IMR-90 (cell line): ENCODE data around the gene TTC39A. TPM values are rescaled to one million over a fixed set of nuclear protein-coding genes. Genes with fewer than 3 reads are reported as not detected.

Experiments
- ATAC-seq: fragments of 200-7000 bp; cut with Tn5 transposase; 2 replicates; pipeline ENCODE4 v1.9.1; 2020; ENCODE audit warnings: low read depth, mild to moderate bottlenecking, moderate library complexity
- BruUV-seq: library from RNA; stranded (reverse); fragments of 400-500 nt; replicated peaks from 2 replicates; lab custom pipeline; 2021; lab: Mats Ljungman, UMichigan
- CTCF ChIA-PET: fragments of 300-600 bp; formaldehyde crosslinking; extraction: SDS; loops from one replicate; lab custom pipeline; 2021; ENCODE audit warnings: antibody characterized with exemption; lab: Yijun Ruan, JAX
- POLR2A ChIA-PET: fragments of 300-600 bp; sonication (Branson Sonifier 250); formaldehyde crosslinking; loops from one replicate; lab custom pipeline; 2022; ENCODE audit warnings: antibody characterized with exemption; ENCODE audit not compliant: unreplicated experiment; lab: Charles Lee
- DNase-seq: peaks from one replicate; pipeline ENCODE4 v3.0.0; 2013
- H2AFZ ChIP-seq: replicated peaks from 2 replicates; pipeline ENCODE3; 2013; ENCODE audit warnings: low read length, mild to moderate bottlenecking; ENCODE audit not compliant: poor library complexity
- H2AK5ac ChIP-seq: 2 replicates; pipeline ENCODE4 v1.6.1; 2013; ENCODE audit warnings: low read depth, low read length, inconsistent platforms
- H2AK9ac ChIP-seq: replicated peaks from 2 replicates; pipeline ENCODE3; 2013; ENCODE audit warnings: mild to moderate bottlenecking, low read depth, low read length, moderate library complexity; ENCODE audit not compliant: poor library complexity
- H2BK120ac ChIP-seq: 2 replicates; pipeline ENCODE4 v1.6.1; 2013; ENCODE audit warnings: low read depth, low read length, inconsistent platforms
- H2BK15ac ChIP-seq: 3 replicates; pipeline ENCODE4 v1.6.1; 2013; ENCODE audit warnings: low read depth, low read length, inconsistent platforms
- H2BK20ac ChIP-seq: 2 replicates; pipeline ENCODE4 v1.6.1; 2013; ENCODE audit warnings: low read depth, mild to moderate bottlenecking, inconsistent platforms, low read length, moderate library complexity
- H2BK5ac ChIP-seq: 2 replicates; pipeline ENCODE4 v1.6.1; 2013; ENCODE audit warnings: mild to moderate bottlenecking, low read depth, low read length, inconsistent platforms; ENCODE audit not compliant: poor library complexity, severe bottlenecking
- H3K14ac ChIP-seq: replicated peaks from 2 replicates; pipeline ENCODE4 v1.6.1; 2013; ENCODE audit warnings: low read depth, low read length, inconsistent platforms
- H3K18ac ChIP-seq: 2 replicates; pipeline ENCODE4 v1.6.1; 2013; ENCODE audit warnings: low read depth, low read length, control low read depth
- H3K23ac ChIP-seq: 2 replicates; pipeline ENCODE4 v1.6.1; 2013; ENCODE audit warnings: low read depth, low read length, inconsistent platforms
- H3K27ac ChIP-seq: 2 replicates; pipeline ENCODE4 v1.5.1; 2013; ENCODE audit warnings: mild to moderate bottlenecking, control low read depth, low read length; ENCODE audit not compliant: insufficient read depth
- H3K27me3 ChIP-seq: 2 replicates; pipeline ENCODE4 v1.6.1; 2013; ENCODE audit warnings: low read length; ENCODE audit not compliant: control insufficient read depth, insufficient read depth
- H3K36me3 ChIP-seq: 2 replicates; pipeline ENCODE4 v1.6.1; 2013; ENCODE audit warnings: low read length, mixed read lengths; ENCODE audit not compliant: control insufficient read depth, insufficient read depth
- H3K4ac ChIP-seq: 2 replicates; pipeline ENCODE4 v1.6.1; 2013; ENCODE audit warnings: low read depth, low read length, inconsistent platforms
- H3K4me1 ChIP-seq: 2 replicates; pipeline ENCODE4 v1.6.1; 2013; ENCODE audit warnings: low read length, mixed read lengths; ENCODE audit not compliant: control insufficient read depth, insufficient read depth
- H3K4me2 ChIP-seq: 2 replicates; pipeline ENCODE4 v1.6.1; 2013; ENCODE audit warnings: low read depth, mild to moderate bottlenecking, control low read depth, low read length, moderate library complexity
- H3K4me3 ChIP-seq: 2 replicates; pipeline ENCODE4 v1.5.1; 2013; ENCODE audit warnings: low read depth, mild to moderate bottlenecking, control low read depth, low read length, moderate library complexity; ENCODE audit not compliant: insufficient read depth
- H3K56ac ChIP-seq: 2 replicates; pipeline ENCODE4 v1.6.1; 2013; ENCODE audit warnings: low read length, inconsistent platforms; ENCODE audit not compliant: insufficient read depth; ENCODE audit errors: extremely low read depth
- H3K79me1 ChIP-seq, 2 experiments: 2 replicates each; pipeline ENCODE4 v1.6.1; 2013; ENCODE audit warnings: low read length in 2 of 2, inconsistent platforms in 1 of 2, low read depth in 1 of 2
- H3K9ac ChIP-seq: 2 replicates; pipeline ENCODE4 v1.6.1; 2013; ENCODE audit warnings: low read depth, low read length, control low read depth
- H3K9me1 ChIP-seq: 2 replicates; pipeline ENCODE4 v1.6.1; 2013; ENCODE audit warnings: low read length, inconsistent platforms; ENCODE audit not compliant: insufficient read depth
- H3K9me3 ChIP-seq: 2 replicates; pipeline ENCODE4 v1.6.1; 2013; ENCODE audit warnings: low read length; ENCODE audit not compliant: control insufficient read depth, insufficient read depth
- H4K20me1 ChIP-seq: 2 replicates; pipeline ENCODE4 v1.6.1; 2013; ENCODE audit warnings: low read length, inconsistent platforms; ENCODE audit not compliant: insufficient read depth
- H4K5ac ChIP-seq: 2 replicates; pipeline ENCODE4 v1.6.1; 2013; ENCODE audit warnings: mild to moderate bottlenecking, low read depth, low read length, control low read depth
- H4K8ac ChIP-seq, 2 experiments: 2 replicates each; pipeline ENCODE4 v1.6.1; 2013; ENCODE audit warnings: low read depth in 2 of 2, low read length in 2 of 2, control low read depth in 1 of 2, inconsistent platforms in 1 of 2
- H4K91ac ChIP-seq: 2 replicates; pipeline ENCODE4 v1.6.1; 2013; ENCODE audit warnings: low read depth, low read length, inconsistent platforms; ENCODE audit not compliant: insufficient read depth
- BHLHE40 ChIP-seq: fragments of 150-350 bp; IDR thresholded peaks from 2 replicates; pipeline ENCODE4 v1.6.1; 2016; ENCODE audit warnings: mild to moderate bottlenecking, low read depth, low read length
- CEBPB ChIP-seq: IDR thresholded peaks from 2 replicates; pipeline ENCODE4 v1.6.1; 2012; ENCODE audit warnings: low read depth, low read length, improper control_type of control experiment
- CHD1 ChIP-seq: IDR thresholded peaks from 2 replicates; pipeline ENCODE4 v1.6.1; 2012; ENCODE audit warnings: low read depth, low read length, improper control_type of control experiment
- FOS ChIP-seq: fragments of 150-350 bp; IDR thresholded peaks from 2 replicates; pipeline ENCODE4 v1.6.1; 2016; ENCODE audit warnings: low read depth, low read length
- MAFK ChIP-seq: IDR thresholded peaks from 2 replicates; pipeline ENCODE4 v1.6.1; 2012; ENCODE audit warnings: low read depth, low read length, improper control_type of control experiment
- MAZ ChIP-seq: IDR thresholded peaks from 2 replicates; pipeline ENCODE4 v1.6.1; 2012; ENCODE audit warnings: low read depth, mild to moderate bottlenecking, low read length, improper control_type of control experiment, moderate library complexity, borderline replicate concordance
- MXI1 ChIP-seq: IDR thresholded peaks from 2 replicates; pipeline ENCODE4 v1.6.1; 2012; ENCODE audit warnings: low read depth, mild to moderate bottlenecking, low read length, moderate library complexity, borderline replicate concordance
- NFE2L2 ChIP-seq: fragments of 150-350 bp; IDR thresholded peaks from 2 replicates; pipeline ENCODE4 v1.6.1; 2016; ENCODE audit warnings: low read depth, mild to moderate bottlenecking, low read length
- POLR2A ChIP-seq: IDR thresholded peaks from 2 replicates; pipeline ENCODE4 v1.6.1; 2012; ENCODE audit warnings: mild to moderate bottlenecking, low read depth, low read length
- RAD21 ChIP-seq: IDR thresholded peaks from 2 replicates; pipeline ENCODE4 v1.6.1; 2012; ENCODE audit warnings: low read length, improper control_type of control experiment
- RCOR1 ChIP-seq: IDR thresholded peaks from 2 replicates; pipeline ENCODE4 v1.6.1; 2012; ENCODE audit warnings: mild to moderate bottlenecking, low read length, improper control_type of control experiment; ENCODE audit not compliant: insufficient replicate concordance
- RFX5 ChIP-seq: IDR thresholded peaks from 2 replicates; pipeline ENCODE4 v1.8.0; 2012; ENCODE audit warnings: low read depth, mild to moderate bottlenecking, low read length, moderate library complexity
- SMC3 ChIP-seq: fragments of 150-350 bp; IDR thresholded peaks from 2 replicates; pipeline ENCODE4 v1.6.1; 2016; ENCODE audit warnings: low read depth, mild to moderate bottlenecking, antibody characterized with exemption, low read length, moderate library complexity
- WGBS, 2 experiments: methylation state at CpG; one replicate each; pipeline versions ENCODE4 v1.1.5 to v1.1.7; 2013; ENCODE audit warnings: missing lambda C conversion rate in 2 of 2; ENCODE audit not compliant: insufficient read length in 1 of 2; ENCODE audit errors: extremely low coverage in 2 of 2; 5-methylcytosine and 5-hydroxymethylcytosine counted together
- dilution Hi-C: fragments of 300-500 bp; cut with HindIII; formaldehyde crosslinking; loops from one replicate; pipeline ENCODE4 v1.14.3; 2018; ENCODE audit warnings: low sequenced_read_pairs; ENCODE audit not compliant: unreplicated experiment
- in situ Hi-C: fragments of 300-500 bp; cut with MboI; formaldehyde crosslinking; loops from 3 replicates; pipeline ENCODE4 v1.14.3; 2019; ENCODE audit warnings: low sequenced_read_pairs, inconsistent platforms, mixed read lengths
- intact Hi-C: fragments of 100-400 bp; cut with micrococcal nuclease; formaldehyde crosslinking; loops from 2 replicates; pipeline ENCODE4 v1.10.0; 2022
- polyA plus RNA-seq, 3 experiments: library from polyadenylated mRNA; depleted of rRNA; stranded (reverse); fragments of >200 nt; gene quantifications; 2 replicates each; pipeline ENCODE4 v1.2.3, GENCODE V29; 2012; ENCODE audit warnings: low replicate concordance in 1 of 3
- total RNA-seq: library from RNA; depleted of rRNA; stranded (reverse); fragments of >200 nt; gene quantifications from 2 replicates; pipeline ENCODE4 v1.2.3, GENCODE V29; 2012
- TF ChIP-seq, protein P1 (sequence below): conservative IDR thresholded peaks from 2 replicates; pipeline ENCODE4 v1.5.1; 2012; ENCODE audit warnings: mild to moderate bottlenecking, low read depth, low read length, improper control_type of control experiment
- TF ChIP-seq, protein P2 (sequence below): fragments of 150-350 bp; IDR thresholded peaks from 2 replicates; pipeline ENCODE4 v1.6.1; 2017; ENCODE audit warnings: mild to moderate bottlenecking, antibody characterized with exemption, low read length, low read depth
- TF ChIP-seq, protein P3 (sequence below): fragments of 150-350 bp; IDR thresholded peaks from 2 replicates; pipeline ENCODE4 v1.6.1; 2016; ENCODE audit warnings: low read depth, mild to moderate bottlenecking, low read length, moderate library complexity, borderline replicate concordance

The TTC39A gene
- total and polyA plus RNA-seq, 2 of the 4 experiments (the other 2 are of a cell fraction), result 0.62 to 0.72 TPM

DNA sequence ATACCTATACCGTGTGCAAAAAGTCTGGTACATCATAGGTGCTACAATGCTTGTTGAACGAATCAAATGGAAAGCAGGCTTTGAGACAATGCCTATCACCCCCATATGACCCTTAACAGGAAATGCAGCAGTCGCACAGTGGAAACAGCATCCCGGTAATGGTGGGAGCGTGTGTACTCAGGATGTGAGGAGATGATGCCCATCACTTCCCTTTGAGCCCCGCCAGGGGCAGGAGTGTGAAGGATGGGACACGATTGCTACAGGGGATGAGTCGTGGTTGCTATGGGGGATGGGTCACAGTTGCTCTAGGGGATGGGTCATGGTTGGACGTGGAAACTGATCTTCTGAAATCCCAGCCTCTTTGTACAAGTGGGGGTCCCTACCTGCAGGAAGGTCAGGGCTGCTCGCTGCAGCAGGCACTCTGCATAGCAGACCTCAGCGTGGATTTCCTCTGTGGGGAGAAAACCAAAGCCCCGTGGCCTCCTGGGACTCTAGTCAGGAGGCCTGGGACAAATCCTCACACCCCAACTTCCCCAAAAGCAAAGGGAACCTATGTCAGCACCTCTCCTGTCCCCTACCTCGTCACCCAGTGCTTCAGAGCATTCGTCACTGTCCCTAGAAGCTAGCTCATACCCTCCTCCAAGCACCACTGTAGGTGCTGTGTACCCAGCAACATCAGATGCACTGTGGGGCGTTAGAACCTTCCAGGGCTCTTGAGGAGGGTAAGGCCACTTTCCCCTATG is 19.3 kb downstream of the TTC39A start:
- Histone ChIP-seq H4K20me1 (no peaks in the 10 kb centered on the region), H4K91ac (no peak overlapping the region), H3K4me1 (peaks cover 10% of the 10 kb centered on the region), H3K9ac (no peak overlapping the region), H3K18ac (no peak overlapping the region), H3K4ac (no peak overlapping the region), H3K36me3 (no peaks in the 10 kb centered on the region), H2BK15ac (no peak overlapping the region), H3K9me1 (peaks cover 16% of the 10 kb centered on the region), H3K27me3 (no peaks in the 10 kb centered on the region), H2AK5ac (no peak overlapping the region), H2BK5ac (no peak overlapping the region), H3K14ac (no peak overlapping the region), H3K9me3 (no peaks in the 10 kb centered on the region), H2BK20ac (no peak overlapping the region), H2AK9ac (peak overlapping the region; percentile 70), H2BK120ac (no peak overlapping the region), H4K5ac (no peak overlapping the region), H3K23ac (no peak overlapping the region), H4K8ac (no peak overlapping the region), H3K56ac (no peak overlapping the region), H3K79me1 (no peaks in the 10 kb centered on the region), H2AFZ (peak overlapping the region; percentile 40), H3K27ac (no peak overlapping the region), H3K4me3 (no peak overlapping the region), H3K4me2 (no peak overlapping the region)
- dilution Hi-C loops (no loop called here), in situ Hi-C loops (no loop called here), intact Hi-C loops (no loop called here)
- CTCF ChIA-PET, result no interaction called here
- POLR2A ChIA-PET, result no interaction called here
- ATAC-seq (no peak), DNase-seq (no peak)
- WGBS, 2 experiments, result 83% methylated on average over 5 of the region's 15 CpGs; no CpG with 5 or more reads in 1 of the 2 experiments
- BruUV-seq, result no TSS peak
- TF ChIP-seq, protein P1, sequence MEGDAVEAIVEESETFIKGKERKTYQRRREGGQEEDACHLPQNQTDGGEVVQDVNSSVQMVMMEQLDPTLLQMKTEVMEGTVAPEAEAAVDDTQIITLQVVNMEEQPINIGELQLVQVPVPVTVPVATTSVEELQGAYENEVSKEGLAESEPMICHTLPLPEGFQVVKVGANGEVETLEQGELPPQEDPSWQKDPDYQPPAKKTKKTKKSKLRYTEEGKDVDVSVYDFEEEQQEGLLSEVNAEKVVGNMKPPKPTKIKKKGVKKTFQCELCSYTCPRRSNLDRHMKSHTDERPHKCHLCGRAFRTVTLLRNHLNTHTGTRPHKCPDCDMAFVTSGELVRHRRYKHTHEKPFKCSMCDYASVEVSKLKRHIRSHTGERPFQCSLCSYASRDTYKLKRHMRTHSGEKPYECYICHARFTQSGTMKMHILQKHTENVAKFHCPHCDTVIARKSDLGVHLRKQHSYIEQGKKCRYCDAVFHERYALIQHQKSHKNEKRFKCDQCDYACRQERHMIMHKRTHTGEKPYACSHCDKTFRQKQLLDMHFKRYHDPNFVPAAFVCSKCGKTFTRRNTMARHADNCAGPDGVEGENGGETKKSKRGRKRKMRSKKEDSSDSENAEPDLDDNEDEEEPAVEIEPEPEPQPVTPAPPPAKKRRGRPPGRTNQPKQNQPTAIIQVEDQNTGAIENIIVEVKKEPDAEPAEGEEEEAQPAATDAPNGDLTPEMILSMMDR, result no peak
- no peak for TF ChIP-seq MXI1
- TF ChIP-seq, protein P2, sequence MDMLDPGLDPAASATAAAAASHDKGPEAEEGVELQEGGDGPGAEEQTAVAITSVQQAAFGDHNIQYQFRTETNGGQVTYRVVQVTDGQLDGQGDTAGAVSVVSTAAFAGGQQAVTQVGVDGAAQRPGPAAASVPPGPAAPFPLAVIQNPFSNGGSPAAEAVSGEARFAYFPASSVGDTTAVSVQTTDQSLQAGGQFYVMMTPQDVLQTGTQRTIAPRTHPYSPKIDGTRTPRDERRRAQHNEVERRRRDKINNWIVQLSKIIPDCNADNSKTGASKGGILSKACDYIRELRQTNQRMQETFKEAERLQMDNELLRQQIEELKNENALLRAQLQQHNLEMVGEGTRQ, result no peak
- TF ChIP-seq RCOR1, result no peak
- no peak for TF ChIP-seq CHD1
- no peak for TF ChIP-seq MAZ
- TF ChIP-seq FOS, result no peak
- no peak for TF ChIP-seq RFX5
- TF ChIP-seq MAFK, result no peak
- no peak for TF ChIP-seq CEBPB
- TF ChIP-seq RAD21, result no peak
- no peak for TF ChIP-seq SMC3
- no peak for TF ChIP-seq POLR2A
- TF ChIP-seq, protein P3, sequence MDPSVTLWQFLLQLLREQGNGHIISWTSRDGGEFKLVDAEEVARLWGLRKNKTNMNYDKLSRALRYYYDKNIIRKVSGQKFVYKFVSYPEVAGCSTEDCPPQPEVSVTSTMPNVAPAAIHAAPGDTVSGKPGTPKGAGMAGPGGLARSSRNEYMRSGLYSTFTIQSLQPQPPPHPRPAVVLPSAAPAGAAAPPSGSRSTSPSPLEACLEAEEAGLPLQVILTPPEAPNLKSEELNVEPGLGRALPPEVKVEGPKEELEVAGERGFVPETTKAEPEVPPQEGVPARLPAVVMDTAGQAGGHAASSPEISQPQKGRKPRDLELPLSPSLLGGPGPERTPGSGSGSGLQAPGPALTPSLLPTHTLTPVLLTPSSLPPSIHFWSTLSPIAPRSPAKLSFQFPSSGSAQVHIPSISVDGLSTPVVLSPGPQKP, result no peak
- TF ChIP-seq BHLHE40, result no peak
- TF ChIP-seq NFE2L2, result no peak
